HG03354 (cell line): ENCODE data around the gene EML1.

ENCODE experiments used
- ATAC-seq: cut with Tn5 transposase; IDR thresholded peaks from one replicate; pipeline ENCODE4 v1.9.1; 2021; ENCODE audit warnings: mild to moderate bottlenecking; ENCODE audit not compliant: unreplicated experiment, poor library complexity, severe bottlenecking

The EML1 gene

DNA sequence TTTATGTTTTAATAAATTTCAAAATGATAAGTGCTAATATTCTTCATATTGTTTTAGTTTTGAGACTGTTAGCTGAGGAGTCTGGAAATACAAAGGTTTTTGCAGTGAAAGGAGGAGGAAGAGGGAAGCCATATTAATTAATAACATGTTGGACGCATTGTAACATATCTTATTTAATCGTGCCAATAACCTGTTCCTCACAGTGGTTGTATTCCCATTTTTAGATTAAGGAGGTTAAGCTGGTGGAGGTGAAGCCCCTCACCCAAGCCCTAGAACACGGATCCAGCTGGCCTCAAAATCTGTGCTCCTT, 92.4 kb downstream of the EML1 start:
- no peak for ATAC-seq

- ATAC-seq, result no peak
Observed at GRCh38 chr14:99887407-99887806, 94.2 kb downstream of the EML1 start.

- no peak for ATAC-seq
Observed at GRCh38 chr14:99888149-99888548, 94.9 kb downstream of the EML1 start.

GRCh38 chr14:99889268-99889667, 96.1 kb downstream of the EML1 start:
- ATAC-seq, result no peak

DNA sequence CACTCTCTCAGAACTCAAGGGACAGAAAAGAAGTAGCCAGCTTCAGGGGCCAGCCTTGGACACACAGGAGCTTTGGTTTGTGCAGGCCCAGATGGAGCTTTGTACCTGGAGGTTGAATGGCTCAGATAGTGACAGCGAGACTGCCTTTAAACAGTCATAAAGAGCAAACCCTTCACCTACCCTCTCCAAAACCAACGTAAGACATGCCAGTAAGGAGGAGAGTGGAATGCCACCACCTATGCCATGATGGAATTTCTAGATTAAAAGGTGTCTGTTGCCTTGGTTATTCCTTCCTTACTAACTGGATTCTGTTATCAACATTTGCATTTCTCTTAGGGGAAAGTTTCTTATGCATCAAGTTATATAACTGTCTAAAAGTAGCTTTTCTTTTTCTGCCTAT, 98.1 kb downstream of the EML1 start:
- no peak for ATAC-seq

DNA sequence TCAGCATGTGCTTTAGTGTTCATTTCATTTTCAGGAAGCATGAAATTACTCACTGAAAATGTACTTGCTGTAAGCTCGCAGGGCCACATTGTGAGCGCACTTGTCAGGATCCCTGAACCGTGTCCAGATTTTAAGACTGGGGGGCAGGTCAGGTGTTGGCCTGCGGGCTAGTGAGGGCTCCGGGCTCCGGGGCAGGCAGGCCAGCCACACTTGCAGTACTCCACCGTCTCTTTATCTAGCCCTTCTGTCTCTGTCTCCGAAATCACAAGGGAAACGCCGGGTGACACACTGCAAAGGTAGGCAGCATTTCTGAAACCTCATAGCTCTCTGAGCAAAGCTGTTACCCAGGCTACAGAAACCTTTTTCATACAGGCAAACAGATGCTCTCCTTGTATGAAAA, 98.7 kb downstream of the EML1 start:
- no peak for ATAC-seq

DNA sequence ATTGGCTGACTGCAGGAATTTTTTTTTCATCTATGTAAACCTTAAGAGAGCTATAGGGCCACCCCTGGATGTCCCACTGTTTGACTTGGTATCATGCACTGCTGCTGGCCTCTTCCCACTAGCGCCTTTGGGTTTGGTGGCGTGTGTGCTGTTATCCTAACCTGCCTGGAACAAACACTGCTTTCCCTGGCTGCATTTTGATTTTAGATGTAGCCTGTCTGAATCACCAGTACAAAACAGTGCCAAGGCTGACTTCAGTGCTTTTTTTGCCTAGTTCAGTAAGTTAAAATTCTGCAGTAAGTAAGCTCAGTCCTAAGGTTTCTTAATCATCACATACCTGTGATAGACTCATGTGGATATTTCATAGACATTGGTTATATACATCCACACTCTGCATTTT, 99.2 kb downstream of the EML1 start:
- no peak for ATAC-seq

- ATAC-seq, result no peak
Observed at GRCh38 chr14:99896361-99896760, 103.1 kb downstream of the EML1 start.

- ATAC-seq, result no peak
Observed at GRCh38 chr14:99899578-99900178, 106.5 kb downstream of the EML1 start.

- ATAC-seq, result no peak
Observed at GRCh38 chr14:99902925-99903324, 109.7 kb downstream of the EML1 start.

DNA sequence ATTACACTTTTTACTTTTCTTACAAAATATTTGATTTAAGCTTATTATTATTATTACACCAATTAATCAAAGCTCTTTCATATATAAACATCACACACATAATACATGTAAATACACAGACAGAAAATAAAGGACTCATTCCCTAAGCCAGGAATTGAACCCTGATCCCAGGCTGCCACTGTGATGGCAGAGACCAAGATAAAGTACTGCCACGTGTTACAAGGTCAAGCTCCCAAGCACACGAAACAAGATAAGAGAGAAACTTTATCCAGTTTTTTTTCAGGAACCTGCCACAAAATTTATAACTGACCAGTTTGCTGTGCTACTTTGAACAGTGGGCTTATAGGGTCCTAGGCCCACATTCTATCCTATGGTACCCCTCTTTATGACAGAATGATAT, 111.3 kb downstream of the EML1 start:
- ATAC-seq, result no peak

GRCh38 chr14:99905121-99905520, 111.9 kb downstream of the EML1 start:
- ATAC-seq, result no peak

DNA sequence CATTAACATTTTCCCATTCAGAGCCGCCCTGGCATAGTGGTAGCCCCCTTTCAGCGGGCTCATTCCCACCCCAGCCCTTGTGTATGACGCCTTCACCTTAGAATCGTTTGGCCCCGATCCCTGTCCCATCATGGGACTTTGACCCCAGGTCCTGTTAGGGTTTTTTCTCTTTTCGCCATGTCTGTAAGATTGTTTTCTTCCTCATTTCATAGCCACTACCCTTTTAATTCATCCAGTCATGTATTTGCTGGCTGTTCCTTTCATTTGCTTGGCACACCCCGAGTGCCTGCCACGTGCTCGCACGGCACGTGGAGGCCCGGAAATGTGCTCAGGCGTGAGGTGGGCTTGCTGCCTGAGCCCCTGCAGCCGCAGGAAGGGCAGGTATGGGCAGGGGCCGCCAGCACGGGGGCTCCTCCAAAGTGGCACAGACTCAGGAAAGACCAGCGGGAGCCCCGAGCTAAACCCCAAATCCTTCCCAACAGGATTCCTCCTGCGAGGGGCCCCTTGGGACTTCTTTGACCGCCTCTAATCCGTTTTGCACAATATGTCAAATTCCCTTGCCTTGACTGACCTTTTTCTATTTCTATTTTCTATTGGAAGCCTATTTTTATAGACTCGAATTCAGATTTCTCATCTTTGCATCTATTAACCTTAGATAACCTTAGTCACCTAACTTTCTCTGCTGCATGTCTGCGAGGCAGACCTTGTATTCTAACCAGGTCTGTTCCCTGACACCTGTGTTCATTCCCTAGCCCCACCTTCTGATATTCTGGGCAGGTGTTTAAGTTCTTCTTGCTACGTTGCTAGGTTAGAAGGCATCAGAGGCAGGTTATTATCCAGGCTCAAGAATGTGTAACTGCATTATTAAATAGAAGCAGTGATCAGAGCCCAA, 114.8 kb downstream of the EML1 start:
- no peak for ATAC-seq

GRCh38 chr14:99908653-99909250, 115.5 kb downstream of the EML1 start:
- no peak for ATAC-seq

DNA sequence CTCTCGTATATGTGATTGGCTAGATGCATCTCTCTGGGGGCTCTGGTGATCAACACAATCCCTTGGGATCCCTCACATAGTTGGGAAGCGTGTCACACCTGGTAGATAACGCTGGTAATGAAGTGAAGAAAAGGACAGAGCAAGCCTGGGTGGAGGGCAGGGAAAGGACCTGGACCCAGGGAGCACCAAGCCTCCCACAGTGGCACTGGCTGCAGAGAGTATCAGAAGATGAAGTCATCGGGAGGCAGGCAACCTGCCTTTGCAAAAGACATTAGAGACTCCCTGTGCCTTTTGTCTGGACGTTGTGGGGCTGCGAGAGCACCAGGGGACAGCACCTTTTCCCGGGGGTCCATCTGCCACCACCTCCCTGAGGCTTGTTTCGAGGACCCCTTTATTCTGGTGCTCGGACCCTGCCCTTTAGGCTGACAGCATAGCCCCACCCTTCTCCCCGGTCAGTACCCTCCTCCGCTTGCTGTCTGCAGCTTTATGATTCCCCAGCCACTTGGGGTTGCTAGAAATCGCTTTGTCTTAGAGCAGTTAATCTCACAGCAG, 116.4 kb downstream of the EML1 start:
- no peak for ATAC-seq

- ATAC-seq, result no peak
Observed at GRCh38 chr14:99910337-99911309, 117.4 kb downstream of the EML1 start.

DNA sequence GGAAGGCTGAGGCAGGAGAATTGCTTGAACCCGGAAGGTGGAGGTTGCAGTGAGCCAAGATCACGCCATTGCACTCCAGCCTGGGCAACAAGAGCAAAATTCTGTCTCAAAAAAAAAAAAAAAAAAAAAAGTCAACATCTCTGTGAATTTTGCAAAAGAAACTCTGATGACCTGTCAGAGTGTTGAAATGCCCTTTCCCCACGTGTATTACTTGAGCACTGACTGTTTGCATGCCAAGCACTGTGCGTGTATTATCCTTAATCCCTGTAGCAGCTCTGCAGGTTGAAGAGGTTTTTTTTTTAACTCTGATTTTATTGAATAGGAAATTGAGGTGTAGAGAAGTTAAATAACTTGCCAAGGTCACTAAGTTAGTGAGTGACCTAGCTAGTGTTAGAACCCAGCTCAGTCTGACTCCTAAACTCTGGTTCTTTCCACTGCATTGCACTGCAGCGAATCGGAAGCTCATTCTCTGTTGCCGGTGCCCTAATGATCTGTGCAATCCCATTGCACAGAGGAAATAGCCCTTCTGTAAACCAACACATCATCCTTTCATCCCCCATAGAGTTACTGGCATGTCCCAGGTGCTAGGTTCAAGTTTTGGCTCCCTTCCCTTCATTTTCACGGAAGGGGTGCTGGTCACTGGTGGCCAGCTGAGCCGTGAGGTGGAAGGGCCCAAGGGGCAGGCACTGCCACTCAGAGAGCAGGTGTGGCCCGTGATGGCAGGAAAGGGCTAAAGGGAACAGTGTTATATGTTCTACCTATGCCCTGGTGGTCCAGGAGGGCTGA, 122.3 kb downstream of the EML1 start:
- no peak for ATAC-seq

DNA sequence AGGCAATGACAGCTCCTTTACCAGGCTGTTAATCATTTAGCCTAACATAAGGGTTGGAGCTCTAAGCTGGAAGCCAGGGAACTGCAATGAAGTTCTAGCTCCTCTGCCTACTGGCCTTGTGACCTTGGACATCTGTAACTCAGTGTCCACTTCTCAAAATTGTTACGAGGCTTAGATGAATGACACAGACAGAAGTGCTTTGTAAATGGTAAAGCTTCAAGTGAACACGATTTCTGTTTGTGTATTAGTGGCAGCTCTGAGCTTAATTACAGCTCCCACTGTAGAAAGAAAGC, 122.8 kb downstream of the EML1 start:
- no peak for ATAC-seq

- ATAC-seq, result no peak
Observed at GRCh38 chr14:99918781-99919180, 125.6 kb downstream of the EML1 start.
